Sigmoid colon (tissue), 4 donors: ENCODE results near the gene CNTN4.

Experiments
- EP300 ChIP-seq, 4 donors: sonication (generic); formaldehyde crosslinking; IDR thresholded peaks; one replicate each; pipeline ENCODE4 v1.6.1; 2017; ENCODE audit warnings: antibody characterized with exemption in 4 of 4
- POLR2A ChIP-seq, 2 donors: fragments of 450-650 bp; IDR thresholded peaks; one replicate each; pipeline ENCODE4 v1.6.1; 2016; ENCODE audit warnings: antibody characterized with exemption in 2 of 2, mild to moderate bottlenecking in 2 of 2, moderate library complexity in 2 of 2
- POLR2AphosphoS5 ChIP-seq, 4 donors: sonication (generic); formaldehyde crosslinking; IDR thresholded peaks; one replicate each; pipeline ENCODE4 v1.6.1; 2017; ENCODE audit warnings: antibody characterized with exemption in 4 of 4
- TF ChIP-seq, protein P1 (sequence below), 4 experiments: fragments of 450-650 bp in 3 of 4; fragments of 200-600 bp in 1 of 4; IDR thresholded peaks; one replicate each; pipeline ENCODE4 v1.5.1; 2016 to 2019; ENCODE audit warnings: antibody characterized with exemption in 4 of 4, mild to moderate bottlenecking in 3 of 4, moderate library complexity in 2 of 4

DNA sequence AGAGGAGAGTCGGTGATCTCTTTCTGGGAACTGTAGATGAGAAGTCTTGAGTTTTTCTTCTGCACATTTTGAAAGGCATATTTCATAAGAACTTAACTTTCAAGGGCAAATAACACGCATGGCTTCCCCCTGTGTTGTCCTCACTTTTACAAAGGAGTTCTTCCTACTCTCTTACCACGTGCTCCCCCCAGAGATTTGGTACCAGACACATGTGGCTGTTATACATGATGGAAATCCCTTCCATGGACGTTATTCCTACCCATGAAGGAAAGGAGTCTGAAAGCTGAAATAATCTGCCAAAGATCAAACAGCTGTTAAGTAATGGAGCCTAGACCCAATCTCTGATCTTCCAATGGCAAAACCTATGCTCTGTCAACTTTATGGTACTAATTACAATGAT is 1007.1 kb downstream of the CNTN4 start:
- TF ChIP-seq POLR2A (IDR thresholded peaks at IDR 0.05) (no peak), POLR2AphosphoS5 (IDR thresholded peaks at IDR 0.05) (no peak), EP300 (IDR thresholded peaks at IDR 0.05) (no peak)
- TF ChIP-seq, protein P1, sequence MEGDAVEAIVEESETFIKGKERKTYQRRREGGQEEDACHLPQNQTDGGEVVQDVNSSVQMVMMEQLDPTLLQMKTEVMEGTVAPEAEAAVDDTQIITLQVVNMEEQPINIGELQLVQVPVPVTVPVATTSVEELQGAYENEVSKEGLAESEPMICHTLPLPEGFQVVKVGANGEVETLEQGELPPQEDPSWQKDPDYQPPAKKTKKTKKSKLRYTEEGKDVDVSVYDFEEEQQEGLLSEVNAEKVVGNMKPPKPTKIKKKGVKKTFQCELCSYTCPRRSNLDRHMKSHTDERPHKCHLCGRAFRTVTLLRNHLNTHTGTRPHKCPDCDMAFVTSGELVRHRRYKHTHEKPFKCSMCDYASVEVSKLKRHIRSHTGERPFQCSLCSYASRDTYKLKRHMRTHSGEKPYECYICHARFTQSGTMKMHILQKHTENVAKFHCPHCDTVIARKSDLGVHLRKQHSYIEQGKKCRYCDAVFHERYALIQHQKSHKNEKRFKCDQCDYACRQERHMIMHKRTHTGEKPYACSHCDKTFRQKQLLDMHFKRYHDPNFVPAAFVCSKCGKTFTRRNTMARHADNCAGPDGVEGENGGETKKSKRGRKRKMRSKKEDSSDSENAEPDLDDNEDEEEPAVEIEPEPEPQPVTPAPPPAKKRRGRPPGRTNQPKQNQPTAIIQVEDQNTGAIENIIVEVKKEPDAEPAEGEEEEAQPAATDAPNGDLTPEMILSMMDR (IDR thresholded peaks at IDR 0.05): no peak
